Measurements from ENCODE around the gene PACRG. TPM values are rescaled to one million over a fixed set of nuclear protein-coding genes. Genes with fewer than 3 reads are reported as not detected.

Gene PACRG
- total and polyA plus RNA-seq, 2 of the 13 experiments (the other 11 are each of a cell fraction or from before 2014, with no cell fraction given) = 0.13 TPM; not detected in 1

GRCh38 chr6:163229050-163229449, 501.3 kb downstream of the PACRG start:
- no peak overlapping the region for H2AFZ ChIP-seq (ENCODE audit: low read length)
- no peak for DNase-seq (ENCODE audit: low spot score)
- in situ Hi-C loops (cut with HindIII; ENCODE audit: extremely low pct_ligation_motif_present, low pct_unique_long_range_greater_than_20kb) = no loop called here
- no peak for ATAC-seq
- no peaks in the 10 kb centered on the region for H4K20me1 ChIP-seq (ENCODE audit: insufficient read depth, low read length)
- H3K27me3 ChIP-seq (ENCODE audit: control insufficient read depth in 1 of 2, insufficient read depth in 2 of 2, low read length in 2 of 2) = peaks cover 1 to 18% of the 10 kb centered on the region in 2 experiments; a peak in 2 of 5 replicates
- WGBS (ENCODE audit: low lambda C conversion rate) = 0% methylated on average over 1 of the region's 2 CpGs
- H3K9ac ChIP-seq (ENCODE audit: insufficient read depth, low read depth, low read length) = no peak overlapping the region
- H3K4me3 ChIP-seq (replicated peaks in 1 of 3; ENCODE audit: insufficient read depth in 1 of 3, low read depth in 2 of 3, low read length in 3 of 3) = no peak overlapping the region
- no TSS peak for BruUV-seq (replicated peaks)
- intact Hi-C loops (cut with micrococcal nuclease; ENCODE audit: unreplicated experiment) = no loop called here
- no peak for FAIRE-seq
- no peak overlapping the region for H3K27ac ChIP-seq (ENCODE audit: extremely low read length, insufficient read depth, low read length)
- ChIA-PET POLR2A (no interaction called here), CTCF (ENCODE audit: low intra/inter-chr PET ratio, low total read pairs) (no interaction called here)
- H3K4me1 ChIP-seq (ENCODE audit: insufficient read depth, low read length) = no peaks in the 10 kb centered on the region
- no peaks in the 10 kb centered on the region for H3K79me2 ChIP-seq (ENCODE audit: insufficient read depth, low read length)
- no peak for TF ChIP-seq ZNF788 (CRISPR knock-in tag; IDR thresholded peaks at IDR 0.05; ENCODE audit: borderline replicate concordance)
- TF ChIP-seq SRF (IDR thresholded peaks at IDR 0.05; ENCODE audit: low read depth, low read length) = no peak
- no peak for TF ChIP-seq CREBL2 (CRISPR knock-in tag; IDR thresholded peaks at IDR 0.05; ENCODE audit: borderline replicate concordance)
- TF ChIP-seq FIP1L1 (IDR thresholded peaks at IDR 0.05; ENCODE audit: borderline replicate concordance, insufficient read depth, low read depth, low read length) = no peak
- no peak for TF ChIP-seq ZGPAT (CRISPR knock-in tag; IDR thresholded peaks at IDR 0.05)
- TF ChIP-seq MIER2 (CRISPR knock-in tag; IDR thresholded peaks at IDR 0.05) = no peak
- TF ChIP-seq, protein P1, sequence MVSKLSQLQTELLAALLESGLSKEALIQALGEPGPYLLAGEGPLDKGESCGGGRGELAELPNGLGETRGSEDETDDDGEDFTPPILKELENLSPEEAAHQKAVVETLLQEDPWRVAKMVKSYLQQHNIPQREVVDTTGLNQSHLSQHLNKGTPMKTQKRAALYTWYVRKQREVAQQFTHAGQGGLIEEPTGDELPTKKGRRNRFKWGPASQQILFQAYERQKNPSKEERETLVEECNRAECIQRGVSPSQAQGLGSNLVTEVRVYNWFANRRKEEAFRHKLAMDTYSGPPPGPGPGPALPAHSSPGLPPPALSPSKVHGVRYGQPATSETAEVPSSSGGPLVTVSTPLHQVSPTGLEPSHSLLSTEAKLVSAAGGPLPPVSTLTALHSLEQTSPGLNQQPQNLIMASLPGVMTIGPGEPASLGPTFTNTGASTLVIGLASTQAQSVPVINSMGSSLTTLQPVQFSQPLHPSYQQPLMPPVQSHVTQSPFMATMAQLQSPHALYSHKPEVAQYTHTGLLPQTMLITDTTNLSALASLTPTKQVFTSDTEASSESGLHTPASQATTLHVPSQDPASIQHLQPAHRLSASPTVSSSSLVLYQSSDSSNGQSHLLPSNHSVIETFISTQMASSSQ (IDR thresholded peaks at IDR 0.05; ENCODE audit: low read depth) = no peak
- TF ChIP-seq, protein P1 (CRISPR knock-in tag; IDR thresholded peaks at IDR 0.05; ENCODE audit: borderline replicate concordance) = no peak
- no peak overlapping the region for H3K4me2 ChIP-seq (ENCODE audit: low read depth, low read length)
- no peaks in the 10 kb centered on the region for H3K36me3 ChIP-seq (replicated peaks in 1 of 2; ENCODE audit: control insufficient read depth in 1 of 2, insufficient read depth in 2 of 2, low read length in 2 of 2)
- H3K9me3 ChIP-seq (ENCODE audit: low read length) = no peaks in the 10 kb centered on the region
